NT2/D1 (cell line): ENCODE measurements around the gene EMC9.
A peak's percentile ranks its signal among the peaks of the same experiment; 100 is the strongest.

Experiments
- DNase-seq: peaks from one replicate; pipeline ENCODE4 v3.0.0-alpha.2; 2011; ENCODE audit warnings: low read depth, low spot score
- H3K27me3 ChIP-seq: 2 replicates; pipeline ENCODE4 v1.6.0; 2011; ENCODE audit warnings: mild to moderate bottlenecking; ENCODE audit not compliant: insufficient read length, insufficient read depth
- H3K36me3 ChIP-seq: 2 replicates; pipeline ENCODE4 v1.6.1; 2011; ENCODE audit warnings: mild to moderate bottlenecking, low read length, mixed read lengths; ENCODE audit not compliant: insufficient read depth, insufficient read length
- H3K4me1 ChIP-seq: 2 replicates; pipeline ENCODE4 v1.5.1; 2011; ENCODE audit not compliant: insufficient read depth, insufficient read length
- H3K4me3 ChIP-seq: 2 replicates; pipeline ENCODE4 v1.5.1; 2011; ENCODE audit warnings: low read depth; ENCODE audit not compliant: insufficient read length
- H3K9ac ChIP-seq: 2 replicates; pipeline ENCODE4 v1.6.0; 2011; ENCODE audit warnings: low read depth; ENCODE audit not compliant: insufficient read length
- H3K9me3 ChIP-seq: 2 replicates; pipeline ENCODE4 v1.5.1; 2011; ENCODE audit warnings: mild to moderate bottlenecking, low read length; ENCODE audit not compliant: insufficient read depth
- SUZ12 ChIP-seq: IDR thresholded peaks from 2 replicates; pipeline ENCODE4 v1.6.1; 2011; ENCODE audit not compliant: insufficient read length, insufficient read depth; ENCODE audit errors: extremely low read depth
- YY1 ChIP-seq: IDR thresholded peaks from 2 replicates; pipeline ENCODE4 v1.6.1; 2011; ENCODE audit not compliant: insufficient read length, insufficient read depth
- ZNF274 ChIP-seq: IDR thresholded peaks from 2 replicates; pipeline ENCODE4 v1.6.1; 2011; ENCODE audit warnings: mild to moderate bottlenecking, low read depth, low read length

The EMC9 gene

DNA sequence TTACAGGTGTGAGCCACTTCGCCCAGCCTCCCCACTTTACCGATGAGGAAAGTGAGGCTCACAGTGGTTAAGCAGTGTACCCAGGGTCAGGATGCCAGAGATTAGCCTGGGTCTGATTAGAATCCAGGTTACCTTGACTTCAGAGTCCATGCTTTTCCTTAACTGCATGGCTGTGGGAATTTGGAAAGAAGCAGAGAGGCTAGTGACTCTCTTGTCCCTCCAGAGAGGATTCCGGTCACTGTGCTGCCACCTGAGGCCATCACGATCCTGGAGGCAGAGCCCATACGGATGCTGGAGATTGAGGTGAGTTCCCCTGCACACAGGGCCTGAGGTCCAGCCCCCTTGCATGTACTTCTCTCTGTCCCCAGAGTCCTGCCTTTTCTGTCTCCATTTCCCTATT is 35.2 kb upstream of the EMC9 start:
- TF ChIP-seq YY1 (no peak), SUZ12 (no peak), ZNF274 (no peak)
- H3K4me1 ChIP-seq, result peaks cover 3% of the 10 kb centered on the region
- no peak overlapping the region for H3K4me3 ChIP-seq
- no peaks in the 10 kb centered on the region for H3K9me3 ChIP-seq
- DNase-seq, result no peak
- peaks cover 53% of the 10 kb centered on the region for H3K36me3 ChIP-seq
- H3K9ac ChIP-seq, result no peak overlapping the region
- no peaks in the 10 kb centered on the region for H3K27me3 ChIP-seq

DNA sequence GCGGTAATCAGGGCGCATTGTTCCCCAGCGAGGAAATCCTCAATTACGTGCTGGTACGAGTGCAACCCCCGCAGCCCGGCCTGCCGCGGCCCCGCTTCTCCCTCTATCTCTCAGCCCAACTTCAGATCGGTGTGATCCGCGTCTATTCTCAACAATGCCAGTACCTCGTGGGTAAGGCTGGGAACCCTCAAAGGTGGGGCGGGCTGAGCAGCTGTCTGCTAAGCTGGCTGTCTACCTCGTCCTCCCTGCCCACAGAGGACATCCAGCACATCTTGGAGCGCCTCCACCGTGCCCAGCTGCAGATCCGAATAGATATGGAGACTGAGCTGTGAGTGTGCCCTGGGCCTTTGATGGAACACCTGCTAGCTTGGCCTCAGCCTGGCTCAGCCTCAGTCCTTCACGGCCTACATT is 31.5 kb upstream of the EMC9 start:
- Histone ChIP-seq H3K9ac (no peak overlapping the region), H3K27me3 (no peaks in the 10 kb centered on the region), H3K4me1 (peaks cover 3% of the 10 kb centered on the region), H3K9me3 (no peaks in the 10 kb centered on the region), H3K36me3 (peaks cover 21% of the 10 kb centered on the region), H3K4me3 (no peak overlapping the region)
- no peak for DNase-seq
- TF ChIP-seq SUZ12, result no peak
- TF ChIP-seq ZNF274, result no peak
- no peak for TF ChIP-seq YY1

DNA sequence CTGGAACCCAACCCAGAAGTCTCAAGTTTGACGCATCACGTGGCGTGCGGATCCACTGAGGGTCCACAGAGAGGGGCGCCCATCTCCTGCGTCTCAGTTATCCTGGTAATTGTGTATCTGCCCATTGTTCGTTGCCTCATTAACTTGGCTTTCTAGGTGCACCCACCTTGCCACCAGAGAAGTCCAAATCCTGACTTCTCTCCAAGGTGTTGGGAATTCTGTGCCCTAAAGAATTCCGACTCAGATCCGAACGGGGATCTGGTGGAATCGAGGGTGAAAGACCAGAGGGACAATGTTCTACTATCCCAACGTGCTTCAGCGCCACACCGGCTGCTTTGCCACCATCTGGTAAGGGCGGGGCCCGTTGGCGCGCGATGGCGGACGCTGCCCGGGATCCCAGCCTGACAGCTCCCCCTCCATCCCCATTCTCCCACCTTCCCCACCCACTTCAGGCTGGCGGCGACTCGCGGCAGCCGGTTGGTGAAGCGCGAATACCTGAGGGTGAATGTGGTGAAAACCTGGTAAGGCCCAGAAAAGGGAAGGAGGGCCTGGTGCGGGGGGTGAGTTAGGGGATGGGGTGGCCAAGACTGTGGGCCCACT is 31.0 kb upstream of the EMC9 start:
- TF ChIP-seq YY1 (no peak), ZNF274 (no peak), SUZ12 (no peak)
- DNase-seq, result no peak
- no peaks in the 10 kb centered on the region for H3K9me3 ChIP-seq
- peak overlapping the region; percentile 44 for H3K9ac ChIP-seq
- peaks cover 3% of the 10 kb centered on the region for H3K4me1 ChIP-seq
- H3K27me3 ChIP-seq, result no peaks in the 10 kb centered on the region
- H3K36me3 ChIP-seq, result peaks cover 20% of the 10 kb centered on the region
- peak overlapping the region; percentile 45 for H3K4me3 ChIP-seq

DNA sequence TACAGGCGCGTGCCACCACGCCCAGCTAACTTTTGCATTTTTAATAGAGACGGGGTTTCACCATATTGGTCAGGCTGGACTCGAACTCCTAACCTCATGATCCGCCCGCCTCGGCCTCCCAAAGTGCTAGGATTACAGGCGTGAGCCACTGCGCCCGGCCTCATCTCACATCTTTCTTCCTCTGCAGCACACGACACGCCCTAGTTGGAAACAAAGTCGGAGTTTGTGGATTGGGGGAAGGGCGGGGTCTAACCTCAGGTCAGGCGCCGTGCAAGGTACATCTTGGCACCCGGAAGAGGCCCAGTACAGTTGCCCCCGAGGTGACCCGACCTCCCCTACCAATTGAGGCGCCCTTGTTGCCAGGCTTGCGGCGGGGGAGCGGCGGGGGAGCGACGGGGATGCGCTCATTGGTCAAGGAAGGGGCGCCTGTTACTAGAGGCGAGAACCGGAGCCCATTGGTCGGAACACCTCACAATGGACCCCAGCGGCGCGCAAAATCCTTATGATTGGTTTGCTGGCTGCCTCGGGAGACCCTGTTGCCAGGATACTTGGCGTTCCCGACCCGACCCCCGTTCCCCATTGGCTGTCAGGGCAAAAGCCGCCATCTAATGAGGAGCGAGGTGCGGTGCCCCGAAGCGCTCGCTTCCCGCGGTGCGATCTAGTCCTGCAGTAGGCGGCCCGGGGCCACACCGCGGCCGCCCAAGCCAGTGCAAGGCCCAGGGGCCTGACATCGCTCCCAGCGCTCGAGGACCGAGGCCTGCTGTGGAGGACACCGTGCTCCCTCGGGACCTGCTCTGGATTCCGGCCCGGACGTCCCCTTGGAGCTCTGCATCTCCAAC is 30.2 kb upstream of the EMC9 start, which contains the start of gene REC8:
Gene REC8, plus strand, starts transcription at position 659 of the 839 bp plus-strand sequence. CDS start 473 bp downstream, outside the sequence.
- peaks cover 3% of the 10 kb centered on the region for H3K4me1 ChIP-seq
- peak within 1 kb of the TSS; percentile 44 for H3K9ac ChIP-seq
- H3K36me3 ChIP-seq, result peaks cover 19% of the 10 kb centered on the region
- TF ChIP-seq SUZ12, result no peak
- TF ChIP-seq ZNF274, result no peak
- TF ChIP-seq YY1, result no peak
- no peaks in the 10 kb centered on the region for H3K27me3 ChIP-seq
- no peaks in the 10 kb centered on the region for H3K9me3 ChIP-seq
- H3K4me3 ChIP-seq, result peak within 1 kb of the TSS; percentile 45
- peak; percentile 83 for DNase-seq

DNA sequence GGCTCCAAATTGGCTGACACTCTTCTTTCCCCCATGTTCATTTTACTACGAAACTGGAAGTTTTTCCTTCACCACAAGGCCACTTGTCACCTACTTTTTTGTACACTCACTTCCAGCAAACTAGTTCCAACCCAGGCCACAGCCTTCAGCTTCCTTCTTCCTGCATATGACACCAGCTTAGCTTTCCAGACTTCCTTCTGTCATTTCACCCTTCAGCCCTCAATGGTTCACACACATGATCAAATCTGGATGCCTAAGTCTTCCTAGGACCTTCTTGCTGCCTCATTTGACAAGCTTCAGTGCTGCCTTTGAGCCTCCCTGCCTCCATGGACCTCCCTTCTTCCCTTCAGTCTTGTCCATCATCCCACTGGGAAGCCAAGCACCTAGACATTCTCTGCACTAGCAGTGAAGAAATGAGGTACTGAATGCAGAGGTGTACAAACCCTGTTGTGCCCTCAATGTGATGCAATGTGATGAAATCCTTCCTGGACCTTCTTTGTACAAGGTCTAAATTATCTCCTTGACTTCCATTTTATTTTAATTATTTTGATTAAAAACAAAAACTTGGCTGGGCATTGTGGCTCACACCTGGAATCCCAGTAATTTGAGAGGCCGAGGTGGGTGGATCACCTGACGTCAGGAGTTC is 26.2 kb upstream of the EMC9 start:
- H3K36me3 ChIP-seq, result peaks cover 52% of the 10 kb centered on the region
- DNase-seq, result no peak
- no peak overlapping the region for H3K9ac ChIP-seq
- no peaks in the 10 kb centered on the region for H3K4me1 ChIP-seq
- no peak overlapping the region for H3K4me3 ChIP-seq
- H3K9me3 ChIP-seq, result no peaks in the 10 kb centered on the region
- H3K27me3 ChIP-seq, result no peaks in the 10 kb centered on the region
- no peak for TF ChIP-seq YY1

DNA sequence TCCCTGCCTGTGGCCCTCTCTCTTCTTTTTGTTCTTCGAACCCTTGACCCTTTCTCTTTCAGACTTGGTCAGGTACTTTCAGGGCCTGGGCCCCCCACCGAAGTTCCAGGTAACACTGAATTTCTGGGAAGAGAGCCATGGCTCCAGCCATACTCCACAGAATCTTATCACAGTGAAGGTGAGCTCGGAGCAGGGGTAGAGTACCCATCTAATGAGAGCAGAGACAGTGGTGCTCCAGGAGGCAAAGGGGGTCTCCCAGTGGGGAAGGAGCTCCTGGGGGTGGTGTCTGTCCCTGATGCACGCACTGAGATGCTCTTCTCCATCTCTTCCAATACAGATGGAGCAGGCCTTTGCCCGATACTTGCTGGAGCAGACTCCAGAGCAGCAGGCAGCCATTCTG is 24.4 kb upstream of the EMC9 start:
- no peaks in the 10 kb centered on the region for H3K27me3 ChIP-seq
- no peak overlapping the region for H3K9ac ChIP-seq
- no peak for TF ChIP-seq YY1
- no peak for DNase-seq
- no peaks in the 10 kb centered on the region for H3K9me3 ChIP-seq
- H3K36me3 ChIP-seq, result peaks cover 63% of the 10 kb centered on the region
- H3K4me3 ChIP-seq, result no peak overlapping the region
- no peaks in the 10 kb centered on the region for H3K4me1 ChIP-seq

DNA sequence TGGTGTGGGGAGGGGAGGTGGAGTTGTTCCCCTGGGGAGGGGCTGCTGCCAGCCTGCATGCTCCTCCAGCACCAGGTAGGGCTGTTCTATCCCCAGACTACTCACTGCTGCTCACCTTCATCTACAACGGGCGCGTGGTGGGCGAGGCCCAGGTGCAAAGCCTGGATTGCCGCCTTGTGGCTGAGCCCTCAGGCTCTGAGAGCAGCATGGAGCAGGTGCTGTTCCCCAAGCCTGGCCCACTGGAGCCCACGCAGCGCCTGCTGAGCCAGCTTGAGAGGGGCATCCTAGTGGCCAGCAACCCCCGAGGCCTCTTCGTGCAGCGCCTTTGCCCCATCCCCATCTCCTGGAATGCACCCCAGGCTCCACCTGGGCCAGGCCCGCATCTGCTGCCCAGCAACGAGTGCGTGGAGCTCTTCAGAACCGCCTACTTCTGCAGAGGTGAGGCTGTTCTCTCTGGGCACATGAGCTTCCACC is 23.2 kb upstream of the EMC9 start:
- no peak for DNase-seq
- no peaks in the 10 kb centered on the region for H3K9me3 ChIP-seq
- H3K4me3 ChIP-seq, result no peak overlapping the region
- H3K27me3 ChIP-seq, result no peaks in the 10 kb centered on the region
- no peaks in the 10 kb centered on the region for H3K4me1 ChIP-seq
- peaks cover 75% of the 10 kb centered on the region for H3K36me3 ChIP-seq
- TF ChIP-seq YY1, result no peak
- TF ChIP-seq SUZ12, result no peak
- H3K9ac ChIP-seq, result no peak overlapping the region
